Activated CD8-positive, alpha-beta T cell treated with anti-CD3 and anti-CD28 coated beads, Interleukin-2, amount 10 ng/mL, durations not matched to agents 7 days and 5 days (primary cell): ENCODE results near the gene DNAH17. TPM values are rescaled to one million over a fixed set of nuclear protein-coding genes. Genes with fewer than 3 reads are reported as not detected.

Experiments
- ATAC-seq: fragments of 150-1000 bp; cut with Tn5 transposase; one replicate; pipeline ENCODE4 v1.10.0; 2021; ENCODE audit warnings: moderate library complexity
- CTCF ChIA-PET: fragments of 350-600 bp; sonication (Branson Sonifier 250); formaldehyde crosslinking; loops from one replicate; lab custom pipeline; 2021; ENCODE audit warnings: antibody characterized with exemption; lab: Charles Lee
- POLR2A ChIA-PET: fragments of 350-600 bp; sonication (Branson Sonifier 250); formaldehyde crosslinking; loops from one replicate; lab custom pipeline; 2021; ENCODE audit warnings: antibody characterized with exemption; lab: Charles Lee
- DNase-seq: peaks from one replicate; pipeline ENCODE4 v3.0.0-alpha.2; 2020
- H3K27ac Mint-ChIP-seq: one replicate; pipeline ENCODE4 v1.8.0; 2021; ENCODE audit warnings: mild to moderate bottlenecking, mixed read lengths
- H3K27me3 Mint-ChIP-seq: one replicate; pipeline ENCODE4 v1.8.0; 2021; ENCODE audit warnings: low read depth, mixed read lengths
- H3K36me3 Mint-ChIP-seq: one replicate; pipeline ENCODE4 v1.8.0; 2021; ENCODE audit warnings: low read depth, mixed read lengths
- H3K4me1 Mint-ChIP-seq: one replicate; pipeline ENCODE4 v1.8.0; 2021; ENCODE audit warnings: low read depth, mixed read lengths
- H3K4me3 Mint-ChIP-seq: one replicate; pipeline ENCODE4 v1.8.0; 2021; ENCODE audit warnings: mild to moderate bottlenecking, mixed read lengths
- H3K9me3 Mint-ChIP-seq: one replicate; pipeline ENCODE4 v1.8.0; 2022; ENCODE audit warnings: mixed read lengths; ENCODE audit not compliant: insufficient read depth
- total RNA-seq, 2 experiments: library from RNA; stranded (reverse); gene quantifications; one replicate each; pipeline ENCODE4 v1.2.3, GENCODE V29; 2021

DNAH17 gene
- total RNA-seq, 2 experiments from 2014 or later: 0.10 to 0.61 TPM

- H3K4me1 Mint-ChIP-seq: no peaks in the 10 kb centered on the region
- DNase-seq: no peak
- peaks cover 10% of the 10 kb centered on the region for H3K27me3 Mint-ChIP-seq
- no peaks in the 10 kb centered on the region for H3K36me3 Mint-ChIP-seq
- CTCF ChIA-PET: no interaction called here
- no peak for ATAC-seq
- no peak overlapping the region for H3K4me3 Mint-ChIP-seq
- H3K9me3 Mint-ChIP-seq: no peaks in the 10 kb centered on the region
- POLR2A ChIA-PET: no interaction called here
- H3K27ac Mint-ChIP-seq: no peak overlapping the region
Observed at GRCh38 chr17:78585006-78585630, 7.9 kb upstream of the DNAH17 start.

DNA sequence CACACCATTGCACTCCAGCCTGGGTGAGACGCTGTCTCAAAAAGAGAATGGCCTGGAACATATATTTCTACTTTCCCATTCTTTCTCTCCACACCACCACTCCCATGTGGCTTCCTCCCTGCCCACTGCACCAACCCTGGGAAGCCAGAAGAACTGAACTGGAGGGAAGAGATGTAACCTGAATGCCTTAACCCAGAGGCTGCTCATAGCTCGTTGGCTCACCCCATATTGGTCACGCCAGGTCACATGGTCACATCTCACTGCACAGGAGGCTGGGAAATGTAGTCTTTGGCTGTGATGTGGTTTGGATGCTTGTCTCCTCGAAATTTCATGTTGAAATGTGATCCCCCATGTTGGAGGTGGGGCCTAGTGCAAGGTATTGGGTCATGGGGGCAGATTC lies 5.9 kb upstream of the DNAH17 start:
- DNase-seq: no peak
- Mint-ChIP-seq H3K27me3 (peaks cover 10% of the 10 kb centered on the region), H3K27ac (no peak overlapping the region), H3K4me3 (no peak overlapping the region), H3K9me3 (no peaks in the 10 kb centered on the region), H3K4me1 (no peaks in the 10 kb centered on the region), H3K36me3 (no peaks in the 10 kb centered on the region)
- no peak for ATAC-seq
- ChIA-PET POLR2A (no interaction called here), CTCF (no interaction called here)

DNA sequence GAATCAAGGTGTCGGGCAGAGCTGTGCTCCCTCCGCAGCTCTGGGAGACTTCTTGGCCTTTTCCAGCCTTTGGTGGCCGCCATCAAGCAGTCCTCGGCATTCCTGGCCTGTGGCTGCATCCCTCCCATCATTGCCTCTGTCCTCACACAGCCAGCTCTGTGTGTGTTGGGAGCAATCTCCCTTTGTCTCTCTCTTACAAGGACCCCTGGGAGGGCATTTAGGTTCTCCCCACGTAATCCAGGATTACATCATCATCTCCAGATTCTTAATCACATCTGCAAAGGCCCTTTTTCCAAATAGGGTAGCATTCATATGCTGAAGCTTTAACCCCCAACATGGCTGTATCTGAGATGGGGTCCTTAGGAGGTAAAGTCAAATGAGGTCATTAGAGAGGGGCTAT lies 4.1 kb upstream of the DNAH17 start:
- H3K9me3 Mint-ChIP-seq: no peaks in the 10 kb centered on the region
- CTCF ChIA-PET: interaction anchor here (1.2 kb wide), 1 partner anchor 127 kb away, joined by 4 read pairs; no protein-coding TSS in a partner anchor
- ATAC-seq (no peak), DNase-seq (no peak)
- no peak overlapping the region for H3K27ac Mint-ChIP-seq
- H3K27me3 Mint-ChIP-seq: peaks cover 10% of the 10 kb centered on the region
- no peak overlapping the region for H3K4me3 Mint-ChIP-seq
- POLR2A ChIA-PET: interaction anchor here (1.0 kb wide), 1 partner anchor 740 kb away, joined by 3 read pairs; no protein-coding TSS in a partner anchor
- no peaks in the 10 kb centered on the region for H3K36me3 Mint-ChIP-seq
- H3K4me1 Mint-ChIP-seq: no peaks in the 10 kb centered on the region

- Mint-ChIP-seq H3K27me3 (peaks cover 9% of the 10 kb centered on the region), H3K36me3 (no peaks in the 10 kb centered on the region), H3K27ac (no peak overlapping the region), H3K9me3 (no peaks in the 10 kb centered on the region), H3K4me1 (no peaks in the 10 kb centered on the region), H3K4me3 (no peak overlapping the region)
- POLR2A ChIA-PET: no interaction called here
- DNase-seq (no peak), ATAC-seq (no peak)
- CTCF ChIA-PET: interaction anchor here (1.2 kb wide), 1 partner anchor 128 kb away, joined by 4 read pairs; no protein-coding TSS in a partner anchor
Observed at GRCh38 chr17:78580277-78580804, 3.1 kb upstream of the DNAH17 start.

DNA sequence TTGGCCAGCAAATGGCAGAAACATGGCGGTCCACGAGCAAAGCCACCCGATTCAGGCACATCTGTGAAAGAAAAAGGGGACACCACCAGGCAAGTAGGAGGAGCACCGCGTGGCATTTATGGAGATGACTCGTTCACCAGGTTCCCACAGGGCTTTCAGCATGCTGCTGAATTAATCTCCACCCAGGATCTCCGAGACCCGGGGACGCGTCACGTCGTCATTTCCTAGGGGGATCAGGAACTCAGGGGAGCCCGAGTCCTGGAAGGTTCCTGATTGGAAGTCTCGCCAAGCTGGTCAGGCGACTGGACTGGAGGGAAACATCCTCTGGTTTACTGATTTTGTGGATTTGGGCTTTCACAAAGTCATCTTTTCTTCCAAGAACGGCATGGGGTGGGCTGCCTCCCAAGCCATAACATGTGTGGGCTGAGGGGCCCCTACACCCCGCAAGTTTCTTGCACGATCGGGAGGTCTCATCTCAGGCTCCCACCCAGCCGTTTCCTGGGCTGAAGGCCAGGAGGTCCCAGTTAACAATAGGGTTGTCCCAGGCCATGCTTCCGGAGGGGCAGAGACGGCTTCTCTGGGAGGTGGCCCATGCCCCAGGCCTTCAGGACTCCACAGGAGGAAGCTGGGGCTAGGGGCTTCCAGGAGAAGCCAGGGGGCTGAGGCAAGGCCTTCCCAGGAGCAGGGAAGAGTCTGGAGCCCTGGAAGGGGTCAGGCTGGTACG lies 645 bp downstream of the DNAH17 start:
- no peak overlapping the region for H3K27ac Mint-ChIP-seq
- POLR2A ChIA-PET: no interaction called here
- no peaks in the 10 kb centered on the region for H3K9me3 Mint-ChIP-seq
- DNase-seq (no peak), ATAC-seq (no peak)
- no peaks in the 10 kb centered on the region for H3K36me3 Mint-ChIP-seq
- H3K27me3 Mint-ChIP-seq: peaks cover 2% of the 10 kb centered on the region
- no peaks in the 10 kb centered on the region for H3K4me1 Mint-ChIP-seq
- no peak overlapping the region for H3K4me3 Mint-ChIP-seq
- CTCF ChIA-PET: no interaction called here

DNA sequence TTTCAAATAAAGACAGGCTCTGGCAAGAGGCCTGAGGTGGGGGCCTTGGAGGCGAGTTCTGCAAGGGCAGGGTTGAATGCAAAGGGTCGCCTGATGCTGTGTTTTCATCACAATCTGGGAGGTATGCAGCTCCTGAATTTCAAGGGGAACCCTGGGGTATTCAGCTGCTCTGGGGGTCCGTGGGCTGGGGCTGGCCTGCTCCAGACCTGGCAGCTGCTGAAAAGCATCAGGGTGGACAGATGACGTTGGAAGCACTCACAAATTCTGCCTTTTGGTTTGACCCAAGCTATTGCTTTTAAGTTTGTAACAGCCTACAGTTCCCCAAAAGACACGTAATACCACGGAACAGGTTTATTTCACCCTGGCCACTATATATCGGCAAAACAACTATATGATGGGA lies 1.3 kb downstream of the DNAH17 start:
- ATAC-seq (no peak), DNase-seq (no peak)
- no peaks in the 10 kb centered on the region for H3K4me1 Mint-ChIP-seq
- no peak overlapping the region for H3K4me3 Mint-ChIP-seq
- CTCF ChIA-PET: no interaction called here
- H3K27me3 Mint-ChIP-seq: peaks cover 2% of the 10 kb centered on the region
- POLR2A ChIA-PET: no interaction called here
- no peaks in the 10 kb centered on the region for H3K36me3 Mint-ChIP-seq
- no peak overlapping the region for H3K27ac Mint-ChIP-seq
- no peaks in the 10 kb centered on the region for H3K9me3 Mint-ChIP-seq

DNA sequence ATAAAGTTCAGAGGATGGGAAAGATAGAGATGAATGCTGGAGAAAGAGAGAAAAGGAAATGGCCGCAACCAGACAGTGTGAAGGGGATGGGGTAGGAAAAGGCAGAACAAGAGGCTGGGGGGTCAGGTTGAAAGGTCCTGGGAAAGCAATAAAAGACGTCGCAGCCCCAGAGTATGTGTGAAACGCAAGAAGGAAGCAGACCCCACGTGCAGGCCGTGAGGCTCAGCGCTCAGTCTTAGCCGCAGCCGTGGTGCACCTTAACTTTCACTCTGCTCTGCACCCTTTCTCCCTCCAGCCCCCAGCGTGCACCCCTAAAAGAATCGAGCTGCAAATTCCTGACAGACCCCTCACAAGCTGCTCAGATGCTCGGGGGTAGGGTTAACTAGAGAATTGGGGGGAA lies 1.9 kb downstream of the DNAH17 start:
- Mint-ChIP-seq H3K27me3 (no peaks in the 10 kb centered on the region), H3K9me3 (no peaks in the 10 kb centered on the region), H3K4me1 (no peaks in the 10 kb centered on the region), H3K27ac (no peak overlapping the region), H3K4me3 (no peak overlapping the region), H3K36me3 (no peaks in the 10 kb centered on the region)
- DNase-seq (no peak), ATAC-seq (no peak)
- ChIA-PET POLR2A (no interaction called here), CTCF (no interaction called here)

- Mint-ChIP-seq H3K36me3 (no peaks in the 10 kb centered on the region), H3K4me3 (no peak overlapping the region), H3K4me1 (no peaks in the 10 kb centered on the region), H3K27me3 (no peaks in the 10 kb centered on the region), H3K9me3 (no peaks in the 10 kb centered on the region), H3K27ac (no peak overlapping the region)
- no peak for DNase-seq
- POLR2A ChIA-PET: no interaction called here
- ATAC-seq: no peak
- CTCF ChIA-PET: no interaction called here
Observed at GRCh38 chr17:78573955-78574354, 3.2 kb downstream of the DNAH17 start.

GRCh38 chr17:78572239-78573205 lies 4.7 kb downstream of the DNAH17 start:
- no peak for DNase-seq
- ATAC-seq: no peak
- CTCF ChIA-PET: no interaction called here
- Mint-ChIP-seq H3K27ac (no peak overlapping the region), H3K36me3 (no peaks in the 10 kb centered on the region), H3K27me3 (no peaks in the 10 kb centered on the region), H3K9me3 (no peaks in the 10 kb centered on the region), H3K4me1 (no peaks in the 10 kb centered on the region), H3K4me3 (no peak overlapping the region)
- POLR2A ChIA-PET: no interaction called here

GRCh38 chr17:78571329-78571728 lies 5.9 kb downstream of the DNAH17 start:
- H3K4me3 Mint-ChIP-seq: no peak overlapping the region
- ChIA-PET CTCF (no interaction called here), POLR2A (no interaction called here)
- peaks cover 3% of the 10 kb centered on the region for H3K27me3 Mint-ChIP-seq
- H3K9me3 Mint-ChIP-seq: no peaks in the 10 kb centered on the region
- ATAC-seq: no peak
- H3K36me3 Mint-ChIP-seq: no peaks in the 10 kb centered on the region
- no peaks in the 10 kb centered on the region for H3K4me1 Mint-ChIP-seq
- DNase-seq: no peak
- H3K27ac Mint-ChIP-seq: no peak overlapping the region

GRCh38 chr17:78568494-78569115 lies 8.6 kb downstream of the DNAH17 start:
- ATAC-seq: no peak
- ChIA-PET CTCF (interaction anchor here (2.3 kb wide), 1 partner anchor 9 kb away, joined by 9 read pairs; no protein-coding TSS in a partner anchor), POLR2A (no interaction called here)
- Mint-ChIP-seq H3K4me1 (no peaks in the 10 kb centered on the region), H3K27me3 (peaks cover 7% of the 10 kb centered on the region), H3K9me3 (no peaks in the 10 kb centered on the region), H3K4me3 (no peak overlapping the region), H3K27ac (no peak overlapping the region), H3K36me3 (no peaks in the 10 kb centered on the region)
- no peak for DNase-seq
